GM10266 (cell line): ENCODE data around the gene COL18A1.

Source experiments
- DNase-seq: peaks from one replicate; pipeline ENCODE4 v3.0.0; 2012; ENCODE audit errors: extremely low spot score
- TF ChIP-seq, protein P1 (sequence below): IDR thresholded peaks from 2 replicates; pipeline ENCODE4 v1.5.1; 2012; ENCODE audit warnings: mild to moderate bottlenecking, low read depth; ENCODE audit not compliant: control insufficient read depth, insufficient read depth; ENCODE audit errors: missing control alignments

Gene COL18A1

DNA sequence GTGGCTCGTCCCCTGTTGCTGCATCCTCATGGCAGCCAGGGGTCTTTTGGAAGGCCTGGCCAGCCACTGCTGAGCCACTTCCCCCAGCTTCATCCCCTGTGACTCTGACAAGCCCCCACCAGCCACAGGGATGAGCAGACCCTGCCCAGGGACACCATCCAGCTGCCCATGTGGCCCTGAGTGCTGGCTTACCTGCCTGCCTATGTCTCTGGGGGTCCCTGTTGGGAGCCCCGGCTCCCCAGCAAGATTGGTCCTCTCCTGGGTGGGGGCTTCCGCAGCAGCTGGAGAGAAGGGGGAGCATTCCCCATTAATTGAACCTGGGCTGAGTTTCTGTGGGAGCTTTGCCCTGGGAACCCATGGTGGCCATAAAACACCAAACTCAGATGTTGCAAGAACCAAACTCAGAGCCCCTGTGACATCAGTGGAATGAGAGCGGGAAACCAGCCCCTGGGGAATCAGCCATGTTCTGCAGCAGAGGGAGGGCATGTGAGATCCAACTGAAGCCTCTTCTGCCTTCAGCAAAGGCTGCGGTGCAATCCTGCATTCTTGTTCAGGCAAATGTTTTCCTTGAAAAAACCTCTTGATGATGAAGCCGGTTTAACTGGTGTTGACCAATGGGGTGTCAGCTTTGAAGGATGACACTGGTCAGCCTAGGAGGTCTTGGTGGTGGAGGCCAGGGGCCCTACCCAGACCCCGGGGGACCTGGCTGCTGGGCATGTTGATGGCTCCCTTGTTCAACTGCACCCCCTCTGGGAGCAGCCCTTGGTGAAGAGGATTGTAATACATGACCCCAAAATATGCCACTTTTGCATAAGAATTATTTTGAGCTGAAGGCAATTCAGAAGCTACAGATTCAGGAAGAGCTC, 28.3 kb upstream of the COL18A1 start:
- TF ChIP-seq, protein P1, sequence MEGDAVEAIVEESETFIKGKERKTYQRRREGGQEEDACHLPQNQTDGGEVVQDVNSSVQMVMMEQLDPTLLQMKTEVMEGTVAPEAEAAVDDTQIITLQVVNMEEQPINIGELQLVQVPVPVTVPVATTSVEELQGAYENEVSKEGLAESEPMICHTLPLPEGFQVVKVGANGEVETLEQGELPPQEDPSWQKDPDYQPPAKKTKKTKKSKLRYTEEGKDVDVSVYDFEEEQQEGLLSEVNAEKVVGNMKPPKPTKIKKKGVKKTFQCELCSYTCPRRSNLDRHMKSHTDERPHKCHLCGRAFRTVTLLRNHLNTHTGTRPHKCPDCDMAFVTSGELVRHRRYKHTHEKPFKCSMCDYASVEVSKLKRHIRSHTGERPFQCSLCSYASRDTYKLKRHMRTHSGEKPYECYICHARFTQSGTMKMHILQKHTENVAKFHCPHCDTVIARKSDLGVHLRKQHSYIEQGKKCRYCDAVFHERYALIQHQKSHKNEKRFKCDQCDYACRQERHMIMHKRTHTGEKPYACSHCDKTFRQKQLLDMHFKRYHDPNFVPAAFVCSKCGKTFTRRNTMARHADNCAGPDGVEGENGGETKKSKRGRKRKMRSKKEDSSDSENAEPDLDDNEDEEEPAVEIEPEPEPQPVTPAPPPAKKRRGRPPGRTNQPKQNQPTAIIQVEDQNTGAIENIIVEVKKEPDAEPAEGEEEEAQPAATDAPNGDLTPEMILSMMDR = no peak
- DNase-seq = no peak

DNA sequence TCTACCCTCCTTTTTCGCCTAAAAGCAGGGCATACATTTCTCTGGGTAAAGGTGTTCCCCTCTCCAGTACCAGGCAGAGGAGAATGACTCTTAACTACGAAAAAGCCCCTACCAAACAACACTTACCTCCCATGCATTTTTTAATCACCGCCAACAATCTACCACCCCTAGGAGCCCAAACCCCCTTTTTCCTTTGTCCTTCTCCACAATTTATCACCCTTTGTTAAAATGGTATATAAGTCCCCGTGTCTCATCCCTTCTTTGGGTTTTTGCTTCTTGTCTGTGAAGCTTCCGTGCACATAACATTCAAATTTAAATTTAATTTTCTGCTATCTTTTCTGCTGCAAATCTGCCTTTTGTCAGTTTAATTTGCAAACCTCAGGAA, 27.6 kb upstream of the COL18A1 start:
- TF ChIP-seq, protein P1 = no peak
- no peak for DNase-seq

DNA sequence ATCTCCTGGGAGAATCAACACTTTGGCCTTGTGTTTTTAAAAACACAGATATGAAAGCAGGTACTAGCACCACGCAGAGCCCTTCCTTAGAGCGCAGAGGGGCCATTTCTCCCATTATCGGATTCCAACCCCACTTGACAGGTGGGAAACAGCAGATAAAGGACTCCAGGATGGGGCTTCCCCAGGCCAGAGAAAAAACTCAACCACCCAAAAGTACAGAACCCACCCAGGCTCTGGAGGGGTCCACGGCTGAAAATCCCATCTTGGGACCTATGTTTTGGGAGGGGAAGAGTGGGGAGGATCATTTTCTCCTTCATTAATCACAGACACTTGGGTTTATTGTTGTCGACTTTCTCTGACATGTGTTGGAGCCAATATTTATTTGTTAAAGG, 27.1 kb upstream of the COL18A1 start:
- DNase-seq = no peak
- TF ChIP-seq, protein P1 = no peak

DNA sequence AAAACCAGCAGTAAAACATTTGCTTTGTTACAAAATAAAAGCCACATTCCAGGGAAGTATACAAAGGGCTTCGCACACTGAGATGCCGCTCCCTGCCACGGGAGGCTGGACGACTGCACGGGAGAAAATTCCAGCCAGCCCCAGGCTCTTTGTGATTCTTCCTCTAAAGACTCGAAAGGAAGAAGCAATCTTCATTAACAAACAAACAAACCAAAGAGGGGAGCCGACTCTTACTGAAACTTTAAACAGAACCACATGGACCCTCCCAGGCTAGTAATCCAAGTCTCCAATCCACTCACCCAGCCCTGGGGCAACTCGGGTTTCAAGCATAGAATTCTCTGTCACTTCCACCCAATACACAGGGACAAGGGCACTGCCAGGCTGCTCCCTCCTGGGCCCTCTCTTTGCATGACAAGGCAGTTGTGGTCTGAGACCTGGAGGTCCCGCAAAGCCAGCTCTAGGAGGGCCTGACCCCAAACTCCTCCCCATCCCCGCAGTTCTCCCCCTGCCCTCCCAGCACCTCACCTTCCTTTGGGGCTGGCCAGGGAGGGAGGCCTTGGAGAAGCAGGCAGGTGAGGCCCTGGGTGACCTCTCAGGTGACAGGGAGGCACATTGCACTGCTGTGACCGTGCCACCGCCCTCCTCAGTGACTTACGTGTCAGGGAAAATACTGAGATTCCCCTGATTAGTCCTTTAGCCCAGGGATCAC, 26.6 kb upstream of the COL18A1 start:
- TF ChIP-seq, protein P1 = no peak
- no peak for DNase-seq

DNA sequence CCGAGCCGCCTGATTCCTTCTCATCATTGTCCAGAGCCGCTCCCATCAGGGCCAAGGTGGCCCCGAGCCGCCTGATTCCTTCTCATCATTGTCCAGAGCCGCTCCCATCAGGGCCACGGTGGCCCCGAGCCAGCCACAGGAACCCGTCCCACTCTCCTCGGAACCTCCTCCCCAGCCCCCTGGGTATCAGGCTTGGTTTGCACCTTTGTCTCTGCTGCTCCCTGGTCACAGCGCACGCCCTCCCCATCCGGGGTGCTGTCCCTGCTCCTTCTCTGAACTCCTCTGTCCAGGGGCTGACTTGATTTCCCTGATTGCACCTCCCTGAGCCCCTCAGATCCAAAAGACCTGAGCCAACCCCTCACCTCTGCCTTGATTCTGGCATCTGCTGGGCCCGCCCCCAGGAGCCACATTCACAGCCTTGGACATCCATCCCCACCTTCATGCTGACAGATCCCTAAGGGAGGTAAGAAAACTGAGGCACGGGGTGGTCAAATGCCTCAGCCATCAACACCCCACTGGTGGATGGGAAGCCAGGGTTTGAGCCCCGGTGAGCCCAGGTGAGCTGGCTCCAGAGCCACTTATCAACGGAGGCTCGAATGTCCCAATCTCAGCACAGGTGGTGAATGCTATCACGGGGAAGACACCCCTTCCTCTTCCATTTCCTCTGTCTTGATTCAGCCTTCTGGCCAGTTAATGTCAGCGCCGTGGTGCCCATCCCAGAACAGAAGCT, 25.6 kb upstream of the COL18A1 start:
- TF ChIP-seq, protein P1 = no peak
- DNase-seq = no peak

DNA sequence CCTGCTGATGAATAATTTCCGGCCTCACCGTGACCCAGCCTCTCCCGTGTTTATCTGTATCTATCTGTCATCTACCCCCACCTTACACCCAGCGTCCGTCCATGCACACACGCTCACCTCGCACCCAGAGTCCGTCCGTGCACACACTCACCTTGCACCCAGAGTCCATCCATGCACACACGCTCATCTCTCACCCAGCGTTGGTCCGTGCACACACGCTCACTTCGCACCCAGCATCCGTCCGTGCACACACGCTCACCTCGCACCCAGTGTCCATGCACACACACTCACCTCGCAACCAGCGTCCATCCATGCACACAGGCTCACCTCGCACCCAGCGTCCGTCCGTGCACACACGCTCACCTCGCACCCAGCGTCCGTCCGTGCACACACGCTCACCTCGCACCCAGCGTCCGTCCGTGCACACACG, 25.0 kb upstream of the COL18A1 start:
- TF ChIP-seq, protein P1 = no peak
- DNase-seq = no peak
